Measurements from ENCODE around the gene PPP2R2C. TPM values are rescaled to one million over a fixed set of nuclear protein-coding genes. Genes with fewer than 3 reads are reported as not detected.

PPP2R2C gene
- total and polyA plus RNA-seq, 2 of the 4 experiments (the other 2 are of a cell fraction): 0.03 TPM; not detected in 1

- DNase-seq: no peak
- POLR2A ChIA-PET (ENCODE audit: unreplicated experiment): no interaction called here
- in situ Hi-C loops (cut with MboI; ENCODE audit: low sequenced_read_pairs): no loop called here
These were observed 138.9 kb downstream of the PPP2R2C start for GRCh38 chr4:6333301-6334202.

More at GRCh38 chr4:6333301-6334202, 138.9 kb downstream of the PPP2R2C start:
- 82% methylated on average over 8 of the region's 19 CpGs; no CpG with 5 or more reads in 1 of the 2 experiments for WGBS, 2 experiments (ENCODE audit: extremely low coverage in 2 of 2, insufficient read length in 1 of 2)
- Histone ChIP-seq H3K4me3 (ENCODE audit: insufficient read depth, low read depth, low read length) (no peak overlapping the region), H2AK9ac (replicated peaks; ENCODE audit: low read depth, low read length, poor library complexity) (no peak overlapping the region), H3K4me1 (ENCODE audit: control insufficient read depth, insufficient read depth, low read length) (no peaks in the 10 kb centered on the region), H3K9ac (ENCODE audit: low read depth, low read length) (no peak overlapping the region), H2BK120ac (ENCODE audit: low read depth, low read length) (no peak overlapping the region), H2BK15ac (ENCODE audit: low read depth, low read length) (no peak overlapping the region), H2BK5ac (ENCODE audit: low read depth, low read length, poor library complexity, severe bottlenecking) (no peak overlapping the region), H3K27me3 (ENCODE audit: control insufficient read depth, insufficient read depth, low read length) (peaks cover 20% of the 10 kb centered on the region), H3K27ac (ENCODE audit: insufficient read depth, low read length) (no peak overlapping the region), H2BK20ac (ENCODE audit: low read depth, low read length) (no peak overlapping the region), H4K5ac (ENCODE audit: low read depth, low read length) (no peak overlapping the region), H3K4ac (ENCODE audit: low read depth, low read length) (no peak overlapping the region), H4K91ac (ENCODE audit: insufficient read depth, low read depth, low read length) (no peak overlapping the region), H2AFZ (replicated peaks; ENCODE audit: low read length, poor library complexity) (no peak overlapping the region), H3K79me1 (ENCODE audit: low read depth in 1 of 2, low read length in 2 of 2) (no peaks in the 10 kb centered on the region), H4K20me1 (ENCODE audit: insufficient read depth, low read length) (no peaks in the 10 kb centered on the region; the same call in 1 of the 2 replicates), H3K56ac (ENCODE audit: extremely low read depth, insufficient read depth, low read length) (no peak overlapping the region), H3K9me3 (ENCODE audit: control insufficient read depth, insufficient read depth, low read length) (peaks cover 3% of the 10 kb centered on the region; the same call in 1 of the 2 replicates), H4K8ac (ENCODE audit: low read depth in 2 of 2, low read length in 2 of 2) (no peak overlapping the region), H3K4me2 (ENCODE audit: low read depth, low read length) (no peak overlapping the region), H2AK5ac (ENCODE audit: low read depth, low read length) (no peak overlapping the region), H3K23ac (ENCODE audit: low read depth, low read length) (no peak overlapping the region), H3K18ac (ENCODE audit: low read depth, low read length) (no peak overlapping the region), H3K36me3 (ENCODE audit: control insufficient read depth, insufficient read depth, low read length) (no peaks in the 10 kb centered on the region), H3K14ac (replicated peaks; ENCODE audit: low read depth, low read length) (no peak overlapping the region), H3K9me1 (ENCODE audit: insufficient read depth, low read length) (no peaks in the 10 kb centered on the region)
- ATAC-seq (ENCODE audit: low read depth): no peak
- CTCF ChIA-PET: interaction anchor here (4.2 kb wide), 1 partner anchor 83 kb away, joined by 43 read pairs; no protein-coding TSS in a partner anchor
- intact Hi-C loops (cut with micrococcal nuclease) (loop anchor here (5.0 kb wide), 1 partner anchor 749 kb away; no protein-coding TSS in a partner anchor), dilution Hi-C loops (cut with HindIII; ENCODE audit: low sequenced_read_pairs, unreplicated experiment) (no loop called here)
- BruUV-seq (replicated peaks): no TSS peak
- TF ChIP-seq MXI1 (IDR thresholded peaks at IDR 0.05; ENCODE audit: borderline replicate concordance, low read depth, low read length): no peak
- no peak for TF ChIP-seq MAFK (IDR thresholded peaks at IDR 0.05; ENCODE audit: low read depth, low read length)
- TF ChIP-seq RAD21 (IDR thresholded peaks at IDR 0.05; ENCODE audit: low read length): peak; percentile 13; the same call in 1 of the 2 replicates
- TF ChIP-seq CTCF (conservative IDR thresholded peaks at IDR 0.05; ENCODE audit: low read depth, low read length): peak; percentile 39
- no peak for TF ChIP-seq USF2 (IDR thresholded peaks at IDR 0.05; ENCODE audit: low read depth, low read length)
- TF ChIP-seq ELK1 (IDR thresholded peaks at IDR 0.05; ENCODE audit: borderline replicate concordance, low read depth, low read length): no peak
- no peak for TF ChIP-seq NFE2L2 (IDR thresholded peaks at IDR 0.05; ENCODE audit: low read depth, low read length)
- no peak for TF ChIP-seq CHD1 (IDR thresholded peaks at IDR 0.05; ENCODE audit: low read depth, low read length)
- TF ChIP-seq CEBPB (IDR thresholded peaks at IDR 0.05; ENCODE audit: low read depth, low read length): no peak

Measured in IMR-90 (cell line).